Keratinocyte (primary cell): ENCODE results near the gene C10orf90. TPM values are rescaled to one million over a fixed set of nuclear protein-coding genes. Genes with fewer than 3 reads are reported as not detected.

ENCODE experiments used
- DNase-seq: peaks from one replicate; pipeline ENCODE4 v3.0.0-alpha.2; 2011; ENCODE audit warnings: low read depth, missing footprints, low spot score
- FAIRE-seq: peaks from 2 replicates; lab custom pipeline; 2011; peaks lifted over from hg19 to GRCh38; lab: Jason Lieb, UNC
- H2AFZ ChIP-seq: 2 replicates; pipeline ENCODE4 v1.6.0; 2012; ENCODE audit warnings: low read length, control low read depth, inconsistent platforms; ENCODE audit not compliant: control insufficient read depth
- H3K27ac ChIP-seq: 2 replicates; pipeline ENCODE4 v1.5.1; 2011; ENCODE audit warnings: low read length; ENCODE audit not compliant: control insufficient read depth, insufficient read depth
- H3K27me3 ChIP-seq: 3 replicates; pipeline ENCODE4 v1.6.0; 2011; ENCODE audit warnings: low read length; ENCODE audit not compliant: control insufficient read depth, insufficient read depth; ENCODE audit errors: extremely low read depth
- H3K36me3 ChIP-seq, 2 experiments: 2 replicates in 1 of 2; 3 replicates in 1 of 2; pipeline ENCODE4 v1.5.1; 2011; ENCODE audit warnings: low read length in 2 of 2, mild to moderate bottlenecking in 1 of 2; ENCODE audit not compliant: control insufficient read depth in 2 of 2, insufficient read depth in 2 of 2; ENCODE audit errors: extremely low read depth in 1 of 2
- H3K4me1 ChIP-seq: 3 replicates; pipeline ENCODE4 v1.5.1; 2011; ENCODE audit warnings: low read length; ENCODE audit not compliant: control insufficient read depth, insufficient read depth; ENCODE audit errors: extremely low read depth
- H3K4me2 ChIP-seq: 3 replicates; pipeline ENCODE4 v1.6.0; 2011; ENCODE audit warnings: low read depth, low read length; ENCODE audit not compliant: control insufficient read depth, insufficient read depth; ENCODE audit errors: extremely low read depth
- H3K4me3 ChIP-seq, 3 experiments: fragments of 200-600 bp in 1 of 3; sonication (generic) in 1 of 3; 2 replicates in 2 of 3; 3 replicates in 1 of 3; pipeline ENCODE4 v1.5.1; 2011 to 2016; ENCODE audit warnings: low read length in 3 of 3, mild to moderate bottlenecking in 3 of 3, control low read depth in 2 of 3, inconsistent platforms in 1 of 3, low read depth in 1 of 3, mixed read lengths in 1 of 3, mixed run types in 1 of 3, moderate library complexity in 1 of 3; ENCODE audit not compliant: control insufficient read depth in 2 of 3, insufficient read depth in 2 of 3; ENCODE audit errors: extremely low read depth in 1 of 3
- H3K79me2 ChIP-seq: 2 replicates; pipeline ENCODE4 v1.6.0; 2012; ENCODE audit warnings: low read length; ENCODE audit not compliant: control insufficient read depth, insufficient read depth
- H3K9ac ChIP-seq: 3 replicates; pipeline ENCODE4 v1.6.0; 2011; ENCODE audit warnings: low read length; ENCODE audit not compliant: control insufficient read depth, insufficient read depth; ENCODE audit errors: extremely low read depth
- H3K9me1 ChIP-seq: 3 replicates; pipeline ENCODE4 v1.6.0; 2011; ENCODE audit warnings: low read length; ENCODE audit not compliant: control insufficient read depth, insufficient read depth; ENCODE audit errors: extremely low read depth
- H3K9me3 ChIP-seq: 2 replicates; pipeline ENCODE4 v1.5.1; 2012; ENCODE audit warnings: low read depth, low read length; ENCODE audit not compliant: control insufficient read depth
- H4K20me1 ChIP-seq: 3 replicates; pipeline ENCODE4 v1.6.0; 2011; ENCODE audit warnings: low read length; ENCODE audit not compliant: control insufficient read depth, insufficient read depth; ENCODE audit errors: extremely low read depth
- CTCF ChIP-seq, 3 experiments: IDR thresholded peaks in 1 of 3; conservative IDR thresholded peaks in 1 of 3; optimal IDR thresholded peaks in 1 of 3; 2 replicates in 2 of 3; 3 replicates in 1 of 3; pipeline versions ENCODE3 to v1.5.1; 2011; ENCODE audit warnings: low read length in 3 of 3, mild to moderate bottlenecking in 3 of 3, moderate library complexity in 2 of 3, control low read depth in 1 of 3, inconsistent platforms in 1 of 3; ENCODE audit not compliant: insufficient read depth in 2 of 3; ENCODE audit errors: extremely low read depth in 1 of 3
- EZH2 ChIP-seq: IDR thresholded peaks from one replicate; pipeline ENCODE4 v1.6.1; 2012; ENCODE audit warnings: inconsistent platforms, mild to moderate bottlenecking, low read length, moderate library complexity
- dilution Hi-C: fragments of 300-500 bp; cut with MboI; formaldehyde crosslinking; loops from one replicate; pipeline ENCODE4 v1.7.0; 2020; ENCODE audit warnings: low sequenced_read_pairs; ENCODE audit not compliant: extremely low pct_ligation_motif_present
- polyA plus RNA-seq, 5 experiments: library from polyadenylated mRNA; depleted of rRNA in 3 of 5; stranded (reverse) in 3 of 5; stranded (forward) in 1 of 5; unstranded in 1 of 5; fragments of >200 nt; gene quantifications; 1 replicate in 1 of 5; 2 replicates in 3 of 5; 3 replicates in 1 of 5; pipeline versions ENCODE4 v1.2.1 to v1.2.3, GENCODE V29; 2011 to 2012; ENCODE audit warnings: missing spikeins in 2 of 5, low read depth in 1 of 5, low replicate concordance in 1 of 5

C10orf90 gene
- polyA plus RNA-seq, 1 donor (not counting 4 experiments of a cell fraction or from before 2014, with no cell fraction given) = not detected

DNA sequence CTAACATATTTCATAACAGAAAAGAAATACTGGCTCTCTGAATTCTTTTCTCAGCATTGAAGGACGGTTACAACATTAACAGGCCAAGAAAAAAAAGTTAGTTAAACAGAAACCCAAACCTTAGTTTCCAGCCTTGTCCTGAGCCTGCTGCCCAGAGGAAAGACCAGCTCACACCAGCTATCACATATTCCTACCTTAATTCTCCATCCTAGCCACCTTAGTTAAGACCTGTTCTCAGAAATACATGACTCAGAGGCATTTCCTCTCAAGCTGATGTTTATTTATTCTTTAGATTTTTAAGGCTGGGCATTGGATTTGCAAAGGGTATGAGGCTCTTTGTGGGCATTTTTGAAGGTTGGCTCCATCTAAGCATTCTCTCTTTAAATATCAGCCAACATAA lies 247.9 kb downstream of the C10orf90 start:
- no peak overlapping the region for H2AFZ ChIP-seq
- H3K27me3 ChIP-seq = no peaks in the 10 kb centered on the region
- dilution Hi-C loops = no loop called here
- no peaks in the 10 kb centered on the region for H3K36me3 ChIP-seq
- DNase-seq (no peak), FAIRE-seq (no peak)
- peaks cover 3% of the 10 kb centered on the region for H3K4me1 ChIP-seq
- H3K9ac ChIP-seq = no peak overlapping the region
- H3K27ac ChIP-seq = no peak overlapping the region
- no peaks in the 10 kb centered on the region for H3K9me1 ChIP-seq
- no peaks in the 10 kb centered on the region for H3K79me2 ChIP-seq
- H3K4me2 ChIP-seq = no peak overlapping the region
- no peaks in the 10 kb centered on the region for H4K20me1 ChIP-seq
- no peak for TF ChIP-seq EZH2
- no peak for TF ChIP-seq CTCF (optimal IDR thresholded peaks at IDR 0.05 in 1 of 3, IDR thresholded peaks at IDR 0.05 in 1 of 3, conservative IDR thresholded peaks at IDR 0.05 in 1 of 3; ENCODE audit: extremely low read depth in 1 of 3, insufficient read depth in 2 of 3, low read length in 3 of 3)
- peaks cover 3% of the 10 kb centered on the region for H3K9me3 ChIP-seq
- no peak overlapping the region for H3K4me3 ChIP-seq

DNA sequence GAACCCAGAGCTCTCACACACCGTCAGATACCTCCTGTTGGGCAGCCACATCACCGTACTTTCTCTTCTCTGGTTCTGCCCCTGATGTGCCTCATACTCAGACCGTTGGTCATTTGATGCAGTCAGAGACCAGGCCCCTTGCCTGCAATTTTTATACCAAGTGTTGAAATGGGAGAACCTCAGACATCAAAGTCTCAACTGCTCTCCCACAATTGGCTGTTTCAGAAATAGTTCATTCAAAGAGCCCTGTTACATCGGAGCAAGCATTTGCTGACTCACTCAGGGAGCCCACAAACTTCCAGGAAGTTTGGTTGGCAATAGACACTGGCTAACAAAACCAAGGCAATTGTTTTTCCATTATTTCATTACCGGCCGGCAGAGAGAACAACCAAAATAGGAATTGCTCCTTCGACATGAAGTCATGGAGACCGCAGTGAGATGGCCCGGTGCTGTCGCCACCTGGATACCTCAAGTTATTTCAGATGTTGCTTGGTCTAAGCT lies 248.7 kb downstream of the C10orf90 start:
- Histone ChIP-seq H3K27ac (no peak overlapping the region), H3K9me1 (no peaks in the 10 kb centered on the region), H3K27me3 (no peaks in the 10 kb centered on the region), H3K4me1 (peaks cover 3% of the 10 kb centered on the region), H3K36me3 (no peaks in the 10 kb centered on the region), H4K20me1 (no peaks in the 10 kb centered on the region), H3K79me2 (no peaks in the 10 kb centered on the region), H3K9me3 (peaks cover 3% of the 10 kb centered on the region), H3K4me2 (no peak overlapping the region), H2AFZ (no peak overlapping the region), H3K4me3 (no peak overlapping the region), H3K9ac (no peak overlapping the region)
- DNase-seq = no peak
- FAIRE-seq = no peak
- no peak for TF ChIP-seq CTCF (optimal IDR thresholded peaks at IDR 0.05 in 1 of 3, IDR thresholded peaks at IDR 0.05 in 1 of 3, conservative IDR thresholded peaks at IDR 0.05 in 1 of 3; ENCODE audit: extremely low read depth in 1 of 3, insufficient read depth in 2 of 3, low read length in 3 of 3)
- TF ChIP-seq EZH2 = no peak
- dilution Hi-C loops = no loop called here
